Measurements from ENCODE around the gene PEX11A. TPM values are rescaled to one million over a fixed set of nuclear protein-coding genes. Genes with fewer than 3 reads are reported as not detected.
"Not testable (repeated sequence)": the region's sequence is repeated elsewhere in the genome, so short reads cannot be mapped to it uniquely, and the experiment has no call there.

The PEX11A gene
- total RNA-seq, 4 donors from 2014 or later, result 7.2 to 15.5 (median 9.7) TPM

DNA sequence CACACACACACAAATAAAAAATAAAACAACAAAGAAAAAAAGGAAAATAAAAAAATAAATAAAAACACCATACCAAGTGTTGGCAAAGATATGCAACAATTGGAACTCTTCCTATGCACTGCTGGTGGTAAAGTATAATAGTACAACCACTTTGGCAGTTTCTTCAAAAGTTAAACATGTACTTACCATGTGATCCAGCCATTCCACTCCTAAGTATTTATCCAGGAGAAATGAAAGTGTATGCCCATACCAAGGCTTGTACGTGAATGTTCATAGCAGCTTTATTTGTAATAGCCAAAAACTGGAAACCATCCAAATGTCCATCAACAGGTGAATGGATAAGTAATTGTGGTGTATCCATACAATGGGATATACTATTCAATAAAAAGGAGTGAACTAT is 17.0 kb upstream of the PEX11A start:
- no peaks in the 10 kb centered on the region for H3K36me3 ChIP-seq

DNA sequence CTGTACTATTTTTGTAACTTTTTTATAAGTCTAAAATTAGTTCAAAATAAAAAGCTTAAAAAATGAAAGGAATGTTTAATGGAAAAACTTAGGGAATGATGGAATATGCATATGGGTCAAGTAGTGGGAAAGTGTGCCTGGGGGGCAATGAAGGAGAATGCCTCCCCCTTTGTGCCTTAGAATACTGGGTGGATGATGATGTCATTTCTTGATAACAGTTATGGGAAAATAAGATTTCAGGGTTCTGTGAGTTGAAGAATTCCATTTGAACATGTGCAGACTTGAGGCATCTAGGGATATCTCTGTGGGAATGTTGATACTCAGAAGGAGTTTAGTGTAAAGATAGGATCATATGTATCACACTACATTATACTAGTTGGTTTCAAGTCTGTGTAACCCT is 13.9 kb upstream of the PEX11A start:
- no peak for DNase-seq (ENCODE audit: low spot score in 2 of 2)
- no peaks in the 10 kb centered on the region for H3K9me3 ChIP-seq
- no peaks in the 10 kb centered on the region for H3K36me3 ChIP-seq
- H3K4me3 ChIP-seq, result no peak overlapping the region
- H3K27me3 ChIP-seq, result no peaks in the 10 kb centered on the region
- TF ChIP-seq EP300 (IDR thresholded peaks at IDR 0.05), result no peak
- TF ChIP-seq, protein P1, sequence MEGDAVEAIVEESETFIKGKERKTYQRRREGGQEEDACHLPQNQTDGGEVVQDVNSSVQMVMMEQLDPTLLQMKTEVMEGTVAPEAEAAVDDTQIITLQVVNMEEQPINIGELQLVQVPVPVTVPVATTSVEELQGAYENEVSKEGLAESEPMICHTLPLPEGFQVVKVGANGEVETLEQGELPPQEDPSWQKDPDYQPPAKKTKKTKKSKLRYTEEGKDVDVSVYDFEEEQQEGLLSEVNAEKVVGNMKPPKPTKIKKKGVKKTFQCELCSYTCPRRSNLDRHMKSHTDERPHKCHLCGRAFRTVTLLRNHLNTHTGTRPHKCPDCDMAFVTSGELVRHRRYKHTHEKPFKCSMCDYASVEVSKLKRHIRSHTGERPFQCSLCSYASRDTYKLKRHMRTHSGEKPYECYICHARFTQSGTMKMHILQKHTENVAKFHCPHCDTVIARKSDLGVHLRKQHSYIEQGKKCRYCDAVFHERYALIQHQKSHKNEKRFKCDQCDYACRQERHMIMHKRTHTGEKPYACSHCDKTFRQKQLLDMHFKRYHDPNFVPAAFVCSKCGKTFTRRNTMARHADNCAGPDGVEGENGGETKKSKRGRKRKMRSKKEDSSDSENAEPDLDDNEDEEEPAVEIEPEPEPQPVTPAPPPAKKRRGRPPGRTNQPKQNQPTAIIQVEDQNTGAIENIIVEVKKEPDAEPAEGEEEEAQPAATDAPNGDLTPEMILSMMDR (IDR thresholded peaks at IDR 0.05), result no peak
- TF ChIP-seq POLR2A (IDR thresholded peaks at IDR 0.05), result no peak
- H3K4me1 ChIP-seq, result no peaks in the 10 kb centered on the region
- H3K27ac ChIP-seq, result no peak overlapping the region

More for the DNA sequence above, 17.0 kb upstream of the PEX11A start:
- TF ChIP-seq POLR2A (IDR thresholded peaks at IDR 0.05) (no peak), EP300 (IDR thresholded peaks at IDR 0.05) (no peak)
- TF ChIP-seq, protein P1 (IDR thresholded peaks at IDR 0.05), result no peak
- no peaks in the 10 kb centered on the region for H3K27me3 ChIP-seq
- H3K9me3 ChIP-seq, result no peaks in the 10 kb centered on the region
- 77 to 79% methylated on average over 1 of the region's 1 CpG for WGBS, 2 donors
- no peak overlapping the region for H3K27ac ChIP-seq
- H3K4me3 ChIP-seq, result no peak overlapping the region
- H3K4me1 ChIP-seq, result no peaks in the 10 kb centered on the region
- DNase-seq (ENCODE audit: low spot score in 2 of 2), result no peak

- TF ChIP-seq EP300 (IDR thresholded peaks at IDR 0.05) (no peak), POLR2A (IDR thresholded peaks at IDR 0.05) (no peak)
- TF ChIP-seq, protein P1 (IDR thresholded peaks at IDR 0.05), result no peak
These were observed 4.6 kb upstream of the PEX11A start for GRCh38 chr15:89695198-89695597.

DNA sequence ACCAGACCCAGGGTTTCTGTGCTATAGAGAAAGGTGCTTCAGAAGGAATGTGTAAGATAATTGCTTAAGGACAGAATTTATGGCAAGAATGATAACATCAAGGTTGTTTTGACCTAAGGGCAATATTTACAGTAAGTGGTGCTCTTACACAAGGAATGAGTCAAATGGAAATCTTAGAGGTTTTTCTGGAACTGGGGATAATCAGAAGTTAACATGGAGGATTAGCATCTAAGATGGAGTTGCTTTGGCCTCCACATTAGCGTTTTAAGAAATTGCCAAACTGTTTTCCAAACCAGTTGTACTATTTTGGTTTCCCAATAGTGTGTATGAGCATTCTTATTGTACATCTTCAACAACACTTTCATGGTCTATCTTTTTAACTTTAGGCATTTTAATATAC is 3.1 kb upstream of the PEX11A start:
- H3K36me3 ChIP-seq, result no peaks in the 10 kb centered on the region
- WGBS, 2 donors, result 88 to 90% methylated on average over 1 of the region's 1 CpG
- TF ChIP-seq EP300 (IDR thresholded peaks at IDR 0.05) (no peak), POLR2A (IDR thresholded peaks at IDR 0.05) (no peak)
- TF ChIP-seq, protein P1 (IDR thresholded peaks at IDR 0.05), result no peak
- no peaks in the 10 kb centered on the region for H3K27me3 ChIP-seq
- no peak overlapping the region for H3K4me3 ChIP-seq
- H3K4me1 ChIP-seq, result peaks cover 0 to 18% (median 2%) of the 10 kb centered on the region in 4 donors
- DNase-seq (ENCODE audit: low spot score in 2 of 2), result no peak
- H3K27ac ChIP-seq, result no peak overlapping the region
- no peaks in the 10 kb centered on the region for H3K9me3 ChIP-seq

More at GRCh38 chr15:89695198-89695597, 4.6 kb upstream of the PEX11A start:
- Histone ChIP-seq H3K36me3 (no peaks in the 10 kb centered on the region), H3K27ac (no peak overlapping the region), H3K9me3 (no peaks in the 10 kb centered on the region), H3K4me3 (no peak overlapping the region), H3K27me3 (no peaks in the 10 kb centered on the region), H3K4me1 (peaks cover 0 to 7% (median 0%) of the 10 kb centered on the region in 4 donors)
- WGBS, 2 donors, result 91 to 97% methylated on average over 1 of the region's 1 CpG
- no peak for DNase-seq (ENCODE audit: low spot score in 2 of 2)

DNA sequence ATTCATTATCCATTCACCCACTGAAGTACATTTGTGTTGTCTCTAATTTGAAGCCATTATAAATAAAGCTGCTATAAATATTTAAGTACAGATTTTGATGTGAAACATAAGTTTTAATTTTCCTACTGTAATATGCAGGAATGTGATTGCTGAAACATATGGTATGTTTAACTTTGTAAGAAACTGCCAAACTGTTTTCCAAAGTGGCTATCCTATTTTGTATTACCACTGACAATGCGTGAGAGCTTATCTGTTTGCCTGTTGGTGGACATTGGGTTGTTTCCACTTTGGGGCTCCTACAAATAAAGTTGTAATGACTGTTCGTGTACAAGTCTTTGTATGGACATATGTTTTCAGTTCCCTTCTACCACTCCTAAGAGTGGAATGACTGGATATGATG is 2.5 kb upstream of the PEX11A start:
- Histone ChIP-seq H3K4me1 (peaks cover 0 to 18% (median 2%) of the 10 kb centered on the region in 4 donors), H3K4me3 (no peak overlapping the region), H3K36me3 (no peaks in the 10 kb centered on the region), H3K9me3 (no peaks in the 10 kb centered on the region), H3K27me3 (no peaks in the 10 kb centered on the region), H3K27ac (no peak overlapping the region)
- no peak for DNase-seq (ENCODE audit: low spot score in 2 of 2)
- TF ChIP-seq POLR2A (IDR thresholded peaks at IDR 0.05) (no peak), EP300 (IDR thresholded peaks at IDR 0.05) (no peak)
- TF ChIP-seq, protein P1 (IDR thresholded peaks at IDR 0.05), result no peak
- 32 to 45% methylated on average over 2 of the region's 2 CpGs for WGBS, 2 donors

DNA sequence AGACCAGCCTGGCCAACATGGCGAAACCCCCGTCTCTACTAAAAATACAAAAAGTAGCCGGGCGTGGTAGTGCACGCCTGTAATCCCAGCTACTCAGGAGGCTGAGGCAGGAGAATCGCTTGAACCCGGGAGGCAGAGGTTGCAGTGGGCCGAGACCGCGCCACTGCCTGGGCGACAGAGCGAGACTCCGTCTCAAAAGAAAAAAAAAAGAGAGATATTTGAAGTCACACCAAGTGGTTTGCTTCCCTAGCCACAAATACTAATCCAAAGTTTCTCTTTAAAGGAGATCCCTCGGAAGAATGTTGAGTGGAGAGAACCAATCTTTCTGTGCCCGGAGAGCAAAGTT is 651 bp downstream of the PEX11A start:
- not testable (repeated sequence) for H3K27me3 ChIP-seq; H3K36me3 ChIP-seq; DNase-seq (ENCODE audit: low spot score in 2 of 2); H3K9me3 ChIP-seq
- peaks cover 0 to 18% (median 2%) of the 10 kb centered on the region in 4 donors for H3K4me1 ChIP-seq
- WGBS, 2 donors, result 58 to 60% methylated on average over 15 of the region's 15 CpGs
- H3K27ac ChIP-seq, result peak overlapping the region in 2 of 4 donors; percentile 57 to 73
- H3K4me3 ChIP-seq, result peak overlapping the region; percentile 59 to 82 (median 74)
